WI38 (cell line): ENCODE measurements around the gene CFAP43.
"Not testable (repeated sequence)": the region's sequence is repeated elsewhere in the genome, so short reads cannot be mapped to it uniquely, and the experiment has no call there.

Source experiments
- H3K4me3 ChIP-seq: 2 replicates; pipeline ENCODE4 v1.5.1; 2011; ENCODE audit warnings: low read depth, mild to moderate bottlenecking, control low read depth, low read length
- CTCF ChIP-seq: IDR thresholded peaks from 2 replicates; pipeline ENCODE4 v1.5.1; 2012; ENCODE audit warnings: low read depth, mild to moderate bottlenecking, control low read depth, low read length

Gene CFAP43

GRCh38 chr10:104199567-104199966, 32.6 kb downstream of the CFAP43 start:
- no peak overlapping the region for H3K4me3 ChIP-seq
- TF ChIP-seq CTCF = no peak

GRCh38 chr10:104197364-104197763, 34.8 kb downstream of the CFAP43 start:
- TF ChIP-seq CTCF = no peak
- H3K4me3 ChIP-seq = no peak overlapping the region

- no peak overlapping the region for H3K4me3 ChIP-seq
- no peak for TF ChIP-seq CTCF
These were observed 36.5 kb downstream of the CFAP43 start for GRCh38 chr10:104195706-104196105.

- TF ChIP-seq CTCF = no peak
- no peak overlapping the region for H3K4me3 ChIP-seq
These were observed 38.4 kb downstream of the CFAP43 start for GRCh38 chr10:104193787-104194186.

GRCh38 chr10:104190695-104191094, 41.5 kb downstream of the CFAP43 start:
- H3K4me3 ChIP-seq = no peak overlapping the region
- TF ChIP-seq CTCF = no peak

- no peak for TF ChIP-seq CTCF
- H3K4me3 ChIP-seq = no peak overlapping the region
These were observed 48.5 kb downstream of the CFAP43 start for GRCh38 chr10:104183682-104184081.

GRCh38 chr10:104174136-104174535, 58.0 kb downstream of the CFAP43 start:
- H3K4me3 ChIP-seq = not testable (repeated sequence)

GRCh38 chr10:104170610-104171254, 61.4 kb downstream of the CFAP43 start:
- TF ChIP-seq CTCF = no peak
- H3K4me3 ChIP-seq = no peak overlapping the region
